Endothelial cell of umbilical vein (primary cell): ENCODE results near the gene FAM193A. TPM values are rescaled to one million over a fixed set of nuclear protein-coding genes. Genes with fewer than 3 reads are reported as not detected.

ENCODE experiments used
- BruUV-seq: library from RNA; stranded (reverse); fragments of 400-500 nt; replicated peaks from 2 replicates; lab custom pipeline; 2021; lab: Mats Ljungman, UMichigan
- CTCF ChIA-PET: fragments of 300-600, 350-600 bp; sonication (Branson Sonifier 250); formaldehyde crosslinking; loops from one replicate; lab custom pipeline; 2021; ENCODE audit warnings: antibody characterized with exemption, inconsistent platforms; lab: Charles Lee
- POLR2A ChIA-PET: fragments of 300-600, 350-600 bp; sonication (Branson Sonifier 250); formaldehyde crosslinking; loops from one replicate; lab custom pipeline; 2021; ENCODE audit warnings: antibody characterized with exemption, inconsistent platforms; lab: Charles Lee
- DNase-seq: peaks from one replicate; pipeline ENCODE4 v3.0.0-alpha.2; 2011; ENCODE audit warnings: low read depth, low spot score
- FAIRE-seq: peaks from 2 replicates; lab custom pipeline; 2011; peaks lifted over from hg19 to GRCh38; lab: Jason Lieb, UNC
- H2AFZ ChIP-seq: 2 replicates; pipeline ENCODE4 v1.6.0; 2012; ENCODE audit warnings: low read depth, low read length, control low read depth, inconsistent platforms
- H3K27ac ChIP-seq: 2 replicates; pipeline ENCODE4 v1.5.1; 2011; ENCODE audit warnings: low read depth, mild to moderate bottlenecking, control low read depth, low read length, moderate library complexity; ENCODE audit not compliant: insufficient read depth
- H3K27me3 ChIP-seq, 2 experiments: 2 replicates each; pipeline versions ENCODE4 v1.6.0 to v1.6.1; 2011; ENCODE audit warnings: low read length in 2 of 2, mixed read lengths in 1 of 2; ENCODE audit not compliant: control insufficient read depth in 2 of 2, insufficient read depth in 2 of 2
- H3K36me3 ChIP-seq, 2 experiments: 2 replicates in 1 of 2; 3 replicates in 1 of 2; pipeline ENCODE4 v1.5.1; 2011; ENCODE audit warnings: low read length in 2 of 2, mild to moderate bottlenecking in 1 of 2, moderate library complexity in 1 of 2; ENCODE audit not compliant: control insufficient read depth in 2 of 2, insufficient read depth in 2 of 2; ENCODE audit errors: extremely low read depth in 1 of 2
- H3K4me1 ChIP-seq: 3 replicates; pipeline ENCODE4 v1.5.1; 2011; ENCODE audit warnings: mild to moderate bottlenecking, low read length; ENCODE audit not compliant: control insufficient read depth, insufficient read depth; ENCODE audit errors: extremely low read depth
- H3K4me2 ChIP-seq: 2 replicates; pipeline ENCODE4 v1.6.1; 2011; ENCODE audit warnings: low read length, control low read depth, mixed read lengths; ENCODE audit not compliant: insufficient read depth
- H3K4me3 ChIP-seq, 3 experiments: fragments of 200-600 bp in 1 of 3; sonication (generic), shearing (Covaris generic) in 1 of 3; replicated peaks in 1 of 3; 2 replicates each; pipeline ENCODE4 v1.5.1; 2011 to 2016; ENCODE audit warnings: control low read depth in 3 of 3, low read length in 3 of 3, mild to moderate bottlenecking in 2 of 3, inconsistent platforms in 1 of 3, low read depth in 1 of 3, moderate library complexity in 1 of 3; ENCODE audit not compliant: insufficient read depth in 1 of 3
- H3K79me2 ChIP-seq: 2 replicates; pipeline ENCODE4 v1.6.0; 2012; ENCODE audit warnings: low read length, inconsistent platforms; ENCODE audit not compliant: control insufficient read depth, insufficient read depth
- H3K9ac ChIP-seq: replicated peaks from 2 replicates; pipeline ENCODE3; 2011; ENCODE audit warnings: low read length, control low read depth; ENCODE audit not compliant: insufficient read depth; ENCODE audit errors: extremely low read depth
- H3K9me1 ChIP-seq: replicated peaks from 3 replicates; pipeline ENCODE4 v1.6.0; 2011; ENCODE audit warnings: mild to moderate bottlenecking, low read length; ENCODE audit not compliant: control insufficient read depth, insufficient read depth; ENCODE audit errors: extremely low read depth
- H3K9me3 ChIP-seq: replicated peaks from 2 replicates; pipeline ENCODE4 v1.5.1; 2012; ENCODE audit warnings: low read length, inconsistent platforms; ENCODE audit not compliant: control insufficient read depth, insufficient read depth
- H4K20me1 ChIP-seq: replicated peaks from 2 replicates; pipeline ENCODE3; 2011; ENCODE audit warnings: mild to moderate bottlenecking, low read length; ENCODE audit not compliant: control insufficient read depth, insufficient read depth; ENCODE audit errors: extremely low read depth
- EZH2 ChIP-seq: IDR thresholded peaks from 2 replicates; pipeline ENCODE4 v1.6.1; 2012; ENCODE audit warnings: borderline replicate concordance, low read depth, mild to moderate bottlenecking, moderate library complexity, low read length, inconsistent platforms; ENCODE audit not compliant: severe bottlenecking
- FOS ChIP-seq: IDR thresholded peaks from 2 replicates; pipeline ENCODE4 v1.6.1; 2011; ENCODE audit warnings: mild to moderate bottlenecking, low read length, moderate library complexity, borderline replicate concordance; ENCODE audit not compliant: insufficient read depth
- GATA2 ChIP-seq: IDR thresholded peaks from 2 replicates; pipeline ENCODE4 v1.7.0; 2011; ENCODE audit warnings: low read depth, mild to moderate bottlenecking, moderate library complexity, mixed read lengths, low read length; ENCODE audit not compliant: insufficient read length, insufficient read depth
- JUN ChIP-seq: IDR thresholded peaks from 2 replicates; pipeline ENCODE4 v1.6.1; 2011; ENCODE audit warnings: borderline replicate concordance, low read depth; ENCODE audit not compliant: insufficient read length, insufficient read depth
- MAX ChIP-seq: IDR thresholded peaks from 2 replicates; pipeline ENCODE4 v1.6.1; 2011; ENCODE audit not compliant: insufficient read depth, insufficient read length
- MYC ChIP-seq: IDR thresholded peaks from one replicate; pipeline ENCODE4 v1.6.1; 2011; ENCODE audit warnings: mild to moderate bottlenecking, low read depth, low read length
- POLR2A ChIP-seq: IDR thresholded peaks from 2 replicates; pipeline ENCODE4 v1.6.1; 2012; ENCODE audit warnings: low read depth, mild to moderate bottlenecking, control low read depth, low read length
- POLR2AphosphoS5 ChIP-seq: IDR thresholded peaks from 2 replicates; pipeline ENCODE4 v1.6.1; 2012; ENCODE audit warnings: low read depth, mild to moderate bottlenecking, control low read depth, low read length, moderate library complexity; ENCODE audit not compliant: insufficient read depth
- dilution Hi-C: fragments of 300-500 bp; cut with MboI; formaldehyde crosslinking; loops from one replicate; pipeline ENCODE4 v1.15.0; 2019; ENCODE audit warnings: low sequenced_read_pairs; ENCODE audit not compliant: extremely low pct_ligation_motif_present
- intact Hi-C: fragments of 100-400 bp; cut with micrococcal nuclease; formaldehyde crosslinking; loops from one replicate; pipeline ENCODE4 v1.10.0; 2022
- polyA plus RNA-seq, 4 experiments: library from polyadenylated mRNA; depleted of rRNA in 3 of 4; stranded (reverse) in 3 of 4; unstranded in 1 of 4; fragments of >200 nt; gene quantifications; 2 replicates each; pipeline versions ENCODE4 v1.2.1 to v1.2.3, GENCODE V29; 2011 to 2012; ENCODE audit warnings: missing spikeins in 1 of 4
- total RNA-seq: library from RNA; stranded (reverse); gene quantifications from 2 replicates; pipeline ENCODE4 v1.2.3, GENCODE V29; 2021
- TF ChIP-seq, protein P1 (sequence below), 2 donors: IDR thresholded peaks; 1 replicate in 1 of 2; 2 replicates in 1 of 2; pipeline ENCODE4 v1.5.1; 2011; ENCODE audit warnings: low read length in 2 of 2, mild to moderate bottlenecking in 2 of 2, moderate library complexity in 2 of 2, control low read depth in 1 of 2, inconsistent platforms in 1 of 2, low read depth in 1 of 2; ENCODE audit not compliant: insufficient read depth in 1 of 2; ENCODE audit errors: extremely low read depth in 1 of 2

FAM193A gene
- total and polyA plus RNA-seq, 2 donors (not counting 3 experiments of a cell fraction or from before 2014, with no cell fraction given), result 12.3 to 32.1 TPM

DNA sequence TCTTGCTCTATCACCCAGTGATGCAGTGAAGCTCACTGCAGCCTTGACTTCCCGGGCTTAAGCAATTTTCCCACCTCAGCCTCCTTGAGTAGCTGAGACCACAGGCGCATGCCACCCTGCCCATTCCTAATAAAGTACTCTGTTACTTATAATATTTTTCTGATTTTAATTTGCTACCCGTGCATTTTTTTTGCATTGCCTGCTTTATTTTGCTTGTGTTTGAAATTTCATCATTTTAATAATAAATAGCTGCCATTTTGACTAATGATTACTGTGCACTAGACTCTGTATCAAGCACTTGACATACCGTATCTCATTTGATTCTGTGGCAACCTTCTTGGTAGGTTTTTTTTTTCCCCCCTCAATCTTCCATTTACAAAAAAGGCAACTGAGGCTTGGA is 41.7 kb downstream of the FAM193A start:
- Histone ChIP-seq H3K36me3 (no peaks in the 10 kb centered on the region), H3K4me3 (no peak overlapping the region), H4K20me1 (no peaks in the 10 kb centered on the region), H2AFZ (no peak overlapping the region), H3K79me2 (peaks cover 90% of the 10 kb centered on the region), H3K27me3 (no peaks in the 10 kb centered on the region), H3K9ac (no peak overlapping the region), H3K9me3 (no peaks in the 10 kb centered on the region), H3K4me2 (no peak overlapping the region), H3K4me1 (no peaks in the 10 kb centered on the region), H3K9me1 (no peaks in the 10 kb centered on the region), H3K27ac (no peak overlapping the region)
- BruUV-seq, result no TSS peak
- intact Hi-C loops, result no loop called here
- ChIA-PET CTCF (interaction anchor here (0.7 to 2.3 kb wide), 4 partner anchors 9 to 27 kb away, joined by 3 to 7 read pairs (median 3); no protein-coding TSS in a partner anchor), POLR2A (no interaction called here)
- no peak for TF ChIP-seq POLR2A
- TF ChIP-seq MYC, result no peak
- no peak for TF ChIP-seq EZH2
- no peak for TF ChIP-seq JUN
- TF ChIP-seq GATA2, result no peak
- TF ChIP-seq, protein P1, sequence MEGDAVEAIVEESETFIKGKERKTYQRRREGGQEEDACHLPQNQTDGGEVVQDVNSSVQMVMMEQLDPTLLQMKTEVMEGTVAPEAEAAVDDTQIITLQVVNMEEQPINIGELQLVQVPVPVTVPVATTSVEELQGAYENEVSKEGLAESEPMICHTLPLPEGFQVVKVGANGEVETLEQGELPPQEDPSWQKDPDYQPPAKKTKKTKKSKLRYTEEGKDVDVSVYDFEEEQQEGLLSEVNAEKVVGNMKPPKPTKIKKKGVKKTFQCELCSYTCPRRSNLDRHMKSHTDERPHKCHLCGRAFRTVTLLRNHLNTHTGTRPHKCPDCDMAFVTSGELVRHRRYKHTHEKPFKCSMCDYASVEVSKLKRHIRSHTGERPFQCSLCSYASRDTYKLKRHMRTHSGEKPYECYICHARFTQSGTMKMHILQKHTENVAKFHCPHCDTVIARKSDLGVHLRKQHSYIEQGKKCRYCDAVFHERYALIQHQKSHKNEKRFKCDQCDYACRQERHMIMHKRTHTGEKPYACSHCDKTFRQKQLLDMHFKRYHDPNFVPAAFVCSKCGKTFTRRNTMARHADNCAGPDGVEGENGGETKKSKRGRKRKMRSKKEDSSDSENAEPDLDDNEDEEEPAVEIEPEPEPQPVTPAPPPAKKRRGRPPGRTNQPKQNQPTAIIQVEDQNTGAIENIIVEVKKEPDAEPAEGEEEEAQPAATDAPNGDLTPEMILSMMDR (IDR thresholded peaks at IDR 0.05; ENCODE audit: extremely low read depth in 1 of 2, insufficient read depth in 1 of 2, low read depth in 1 of 2, low read length in 2 of 2), result no peak
- TF ChIP-seq POLR2AphosphoS5, result no peak
- no peak for TF ChIP-seq FOS
- no peak for TF ChIP-seq MAX
- dilution Hi-C loops, result no loop called here
- DNase-seq, result no peak
- no peak for FAIRE-seq
